Adrenal gland (tissue), 12 donors: ENCODE measurements around the gene ENGASE. TPM values are rescaled to one million over a fixed set of nuclear protein-coding genes. Genes with fewer than 3 reads are reported as not detected.
A peak's percentile ranks its signal among the peaks of the same experiment; 100 is the strongest.

Experiments used
- DNase-seq, 7 donors: peaks; one replicate each; pipeline ENCODE4 v3.0.0-alpha.2; 2019 to 2020
- H3K27ac ChIP-seq, 5 donors: fragments of 200-600 bp; sonication (generic) in 4 of 5; 1 replicate in 3 of 5; 2 replicates in 2 of 5; pipeline versions ENCODE4 v1.5.1 to v1.8.0; 2016 to 2020; ENCODE audit warnings: mild to moderate bottlenecking in 1 of 5
- H3K27me3 ChIP-seq: fragments of 200-600 bp; 2 replicates; pipeline ENCODE4 v1.8.0; 2021
- H3K36me3 ChIP-seq, 2 donors: fragments of 200-600 bp; replicated peaks in 1 of 2; 1 replicate in 1 of 2; 2 replicates in 1 of 2; pipeline versions ENCODE4 v1.5.1 to v1.8.0; 2018 to 2022
- H3K4me1 ChIP-seq, 2 donors: fragments of 200-600 bp; replicated peaks in 1 of 2; 1 replicate in 1 of 2; 2 replicates in 1 of 2; pipeline versions ENCODE4 v1.5.1 to v1.8.0; 2018 to 2021
- H3K4me3 ChIP-seq, 4 donors: fragments of 200-600 bp; sonication (generic) in 3 of 4; one replicate each; pipeline ENCODE4 v1.5.1; 2016 to 2018
- H3K9me3 ChIP-seq, 3 donors: fragments of 200-600 bp; sonication (generic) in 1 of 3; replicated peaks in 1 of 3; 1 replicate in 2 of 3; 2 replicates in 1 of 3; pipeline versions ENCODE4 v1.5.1 to v1.8.0; 2016 to 2021
- POLR2A ChIP-seq, 2 donors: fragments of 450-650 bp; IDR thresholded peaks; one replicate each; pipeline ENCODE4 v1.6.1; 2017; ENCODE audit warnings: antibody characterized with exemption in 2 of 2, mild to moderate bottlenecking in 2 of 2, moderate library complexity in 1 of 2
- WGBS, 4 donors: extraction: QIAGEN DNeasy Blood & Tissue Kit in 2 of 4; methylation state at CpG; one replicate each; pipeline versions ENCODE4 v1.1.5 to v1.1.7; 2013 to 2017; 5-methylcytosine and 5-hydroxymethylcytosine counted together
- intact Hi-C, 2 donors: fragments of 100-400 bp; cut with DNase I; formaldehyde crosslinking; loops; one replicate each; pipeline versions ENCODE4 v1.14.1 to v1.15.0; 2022 to 2023
- polyA plus RNA-seq, 3 donors: library from polyadenylated mRNA; stranded (reverse); fragments of 200-250 nt in 2 of 3; fragments of 350-450 nt in 1 of 3; fragmentation: Illumina TruSeq in 1 of 3; extraction: RNeasy Lipid Tissue Mini Kit (QIAGEN cat#74804) in 1 of 3; gene quantifications; one replicate each; pipeline ENCODE4 v1.2.3, GENCODE V29; 2013 to 2014
- total RNA-seq, 9 donors: library from RNA; depleted of rRNA in 4 of 9; stranded (reverse); fragments of >200 nt in 4 of 9; fragments of 120-200 nt in 1 of 9; fragmentation: NEBNext Ultra II Directional in 1 of 9; extraction: Animal tissue kit (Norgen Biotek cat#: 25700) in 1 of 9; gene quantifications; one replicate each; pipeline versions ENCODE4 v1.1.0 to v1.2.4, GENCODE V29; 2013 to 2023
- TF ChIP-seq, protein P1 (sequence below), 6 experiments: fragments of 450-650 bp in 4 of 6; fragments of 200-600 bp in 2 of 6; sonication (generic) in 1 of 6; IDR thresholded peaks; 1 replicate in 5 of 6; 2 replicates in 1 of 6; pipeline versions ENCODE4 v1.5.1 to v1.8.0; 2016 to 2021; ENCODE audit warnings: antibody characterized with exemption in 6 of 6, mild to moderate bottlenecking in 2 of 6, moderate library complexity in 1 of 6
- donor health status: healthy with polysubstance abuse.
- donor health status: Bipolar disorder and iron deficiency.
- donor health status: DM: yes; HTN: yes; CAD: no.
- donor health status: DM: no; HTN: no; CAD: no.
- donor health status: DM: no; HTN: no; CAD: no.
- donor health status: DM: yes; HTN: yes; CAD: no.

Gene ENGASE
- total and polyA plus RNA-seq, 12 donors: 4.4 to 155 (median 31.1) TPM

DNA sequence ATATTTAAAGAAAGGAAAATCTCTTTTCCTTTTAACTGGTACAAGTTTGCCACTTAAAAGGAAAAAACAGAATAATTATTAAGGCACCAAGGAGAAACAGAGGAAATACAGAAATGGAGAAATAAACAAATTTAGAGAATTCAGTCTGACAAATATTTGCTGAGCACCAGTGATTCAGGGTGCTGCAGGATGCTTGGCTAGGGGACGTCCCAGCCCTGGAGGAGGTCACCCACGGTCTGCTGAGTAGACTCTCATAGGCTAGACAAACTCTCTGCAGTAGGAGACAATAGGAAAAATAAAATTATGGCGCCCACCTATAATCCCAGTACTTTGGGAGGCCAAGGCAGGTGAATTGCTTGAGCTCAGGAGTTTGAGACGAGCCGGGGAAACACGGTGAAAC is 34.7 kb upstream of the ENGASE start:
- TF ChIP-seq, protein P1, sequence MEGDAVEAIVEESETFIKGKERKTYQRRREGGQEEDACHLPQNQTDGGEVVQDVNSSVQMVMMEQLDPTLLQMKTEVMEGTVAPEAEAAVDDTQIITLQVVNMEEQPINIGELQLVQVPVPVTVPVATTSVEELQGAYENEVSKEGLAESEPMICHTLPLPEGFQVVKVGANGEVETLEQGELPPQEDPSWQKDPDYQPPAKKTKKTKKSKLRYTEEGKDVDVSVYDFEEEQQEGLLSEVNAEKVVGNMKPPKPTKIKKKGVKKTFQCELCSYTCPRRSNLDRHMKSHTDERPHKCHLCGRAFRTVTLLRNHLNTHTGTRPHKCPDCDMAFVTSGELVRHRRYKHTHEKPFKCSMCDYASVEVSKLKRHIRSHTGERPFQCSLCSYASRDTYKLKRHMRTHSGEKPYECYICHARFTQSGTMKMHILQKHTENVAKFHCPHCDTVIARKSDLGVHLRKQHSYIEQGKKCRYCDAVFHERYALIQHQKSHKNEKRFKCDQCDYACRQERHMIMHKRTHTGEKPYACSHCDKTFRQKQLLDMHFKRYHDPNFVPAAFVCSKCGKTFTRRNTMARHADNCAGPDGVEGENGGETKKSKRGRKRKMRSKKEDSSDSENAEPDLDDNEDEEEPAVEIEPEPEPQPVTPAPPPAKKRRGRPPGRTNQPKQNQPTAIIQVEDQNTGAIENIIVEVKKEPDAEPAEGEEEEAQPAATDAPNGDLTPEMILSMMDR (IDR thresholded peaks at IDR 0.05): no peak
- no peak for TF ChIP-seq POLR2A (IDR thresholded peaks at IDR 0.05)
- WGBS, 4 donors: 90 to 97% (median 94%) methylated on average over 6 of the region's 6 CpGs
- Histone ChIP-seq H3K9me3 (no peaks in the 10 kb centered on the region), H3K4me1 (peaks cover 18 to 21% of the 10 kb centered on the region in 2 donors), H3K4me3 (no peak overlapping the region), H3K27ac (no peak overlapping the region), H3K36me3 (no peaks in the 10 kb centered on the region), H3K27me3 (no peaks in the 10 kb centered on the region)
- intact Hi-C loops: loop anchor here in 1 of 2 donors (5.0 kb wide), 1 partner anchor 48 kb away; no protein-coding TSS in a partner anchor
- no peak for DNase-seq

DNA sequence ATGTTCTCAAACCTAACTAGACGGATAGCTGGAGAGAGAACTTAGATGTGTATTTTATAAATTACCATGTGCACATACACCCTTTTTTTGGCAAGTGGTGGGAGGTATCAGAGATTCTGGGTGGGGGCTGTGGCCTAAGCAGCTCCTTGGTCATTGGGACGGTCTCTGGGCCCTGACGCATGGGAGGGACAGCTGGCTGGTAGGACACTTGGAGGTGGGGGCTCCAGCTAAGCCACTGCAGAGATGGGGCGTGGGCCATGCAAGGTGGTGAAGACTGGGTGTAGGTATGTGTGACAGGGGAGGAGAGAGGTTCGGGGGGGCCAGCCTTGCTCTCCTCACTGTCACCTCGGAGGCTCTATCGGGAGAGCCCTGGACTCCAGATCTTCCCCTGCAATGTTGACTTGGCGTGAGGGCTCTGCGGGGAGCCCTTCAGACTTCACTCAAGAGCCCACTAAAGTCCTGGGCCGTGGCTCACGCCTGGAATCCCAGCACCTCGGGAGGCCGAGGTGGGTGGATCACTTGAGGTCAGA is 33.5 kb upstream of the ENGASE start:
- Histone ChIP-seq H3K4me3 (no peak overlapping the region), H3K4me1 (peaks cover 17 to 20% of the 10 kb centered on the region in 2 donors), H3K27ac (no peak overlapping the region), H3K9me3 (no peaks in the 10 kb centered on the region), H3K36me3 (no peaks in the 10 kb centered on the region), H3K27me3 (no peaks in the 10 kb centered on the region)
- 91 to 95% (median 94%) methylated on average over 8 to 13 of the region's 13 CpGs for WGBS, 4 donors
- TF ChIP-seq POLR2A (IDR thresholded peaks at IDR 0.05): no peak
- TF ChIP-seq, protein P1 (IDR thresholded peaks at IDR 0.05): no peak
- no peak for DNase-seq
- intact Hi-C loops: loop anchor here in 1 of 2 donors (5.0 kb wide), 1 partner anchor 49 kb away; no protein-coding TSS in a partner anchor

DNA sequence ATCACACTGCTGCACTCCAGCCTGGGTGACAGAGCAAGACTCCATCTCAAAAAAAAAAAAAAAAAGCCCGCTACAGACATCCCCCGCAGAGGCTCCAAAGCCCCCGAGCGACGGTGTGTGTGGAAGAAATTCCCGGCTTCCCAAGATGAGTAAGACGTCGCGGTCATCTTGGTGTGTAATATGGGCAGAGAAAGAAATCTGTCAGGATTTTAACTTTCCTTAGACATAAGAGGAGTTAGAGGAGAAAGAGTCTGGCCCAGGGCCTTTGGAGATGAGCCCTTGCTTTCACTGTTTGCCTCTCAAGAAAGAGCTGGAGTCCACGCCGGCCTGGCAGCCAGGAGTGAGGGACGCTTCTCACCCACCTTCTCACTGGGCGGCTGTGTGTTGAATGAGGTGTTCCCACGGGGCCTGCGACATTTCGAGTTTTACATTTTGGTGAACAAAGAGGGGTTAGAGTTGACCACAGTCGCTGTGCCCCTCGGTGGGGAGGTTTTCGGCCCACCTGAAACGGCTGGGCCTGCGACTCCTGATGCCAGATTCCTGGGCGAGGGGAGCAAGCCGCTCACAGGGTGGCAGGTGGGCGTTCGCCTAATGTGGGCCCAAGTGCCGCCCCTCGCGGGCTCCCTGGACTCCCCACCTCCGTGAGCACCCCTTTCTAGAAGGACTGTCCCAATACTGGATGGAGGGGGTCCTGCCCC is 32.8 kb upstream of the ENGASE start:
- intact Hi-C loops: loop anchor here in 1 of 2 donors (5.0 kb wide), 1 partner anchor 50 kb away; no protein-coding TSS in a partner anchor
- no peak for DNase-seq
- Histone ChIP-seq H3K36me3 (no peaks in the 10 kb centered on the region), H3K27ac (peak overlapping the region in 2 of 5 donors; percentile 20 to 21), H3K4me1 (peaks cover 9 to 17% of the 10 kb centered on the region in 2 donors), H3K9me3 (no peaks in the 10 kb centered on the region), H3K4me3 (no peak overlapping the region), H3K27me3 (no peaks in the 10 kb centered on the region)
- WGBS, 4 donors: 82 to 88% (median 84%) methylated on average over 24 to 29 of the region's 29 CpGs
- TF ChIP-seq, protein P1 (IDR thresholded peaks at IDR 0.05): no peak
- no peak for TF ChIP-seq POLR2A (IDR thresholded peaks at IDR 0.05)

DNA sequence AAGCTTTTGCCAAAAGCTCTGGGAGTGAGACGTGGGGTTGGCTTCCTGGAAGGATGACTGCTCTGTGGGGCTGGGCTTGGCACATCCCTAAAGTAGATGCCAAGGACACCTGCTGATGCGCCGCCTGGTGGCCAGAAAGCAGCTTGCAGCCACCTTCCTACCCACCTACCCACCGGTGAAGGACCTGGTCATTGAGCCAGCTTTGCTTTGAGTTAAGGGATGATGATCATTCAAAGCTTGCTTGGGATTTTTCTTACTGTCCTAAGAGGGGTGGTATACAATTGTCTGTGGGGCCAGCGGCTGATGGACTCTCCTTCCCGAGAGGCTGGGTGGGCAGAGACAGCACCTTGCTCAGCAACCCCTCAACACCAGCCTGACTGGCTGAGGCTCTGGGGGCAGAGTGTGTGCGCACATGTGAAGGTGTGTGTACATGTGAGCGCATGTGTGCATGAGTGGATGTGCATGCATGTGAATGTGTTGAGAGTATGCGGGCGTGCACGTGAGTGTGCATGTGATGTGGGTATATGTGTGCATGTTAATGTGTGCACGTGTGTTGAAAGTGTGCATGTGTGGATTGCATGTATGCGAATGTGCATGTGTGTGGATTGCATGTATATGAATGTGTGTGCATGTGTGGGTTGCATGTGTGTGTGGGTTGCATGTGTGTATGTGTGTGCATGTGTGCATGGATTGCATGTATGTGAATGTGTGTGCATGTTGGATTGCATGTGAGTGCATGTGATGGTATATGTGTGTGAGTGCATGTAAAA is 32.0 kb upstream of the ENGASE start:
- WGBS, 4 donors: 57 to 96% (median 61%) methylated on average over 8 to 13 of the region's 13 CpGs
- H3K27me3 ChIP-seq: no peaks in the 10 kb centered on the region
- peaks cover 0 to 3% of the 10 kb centered on the region in 2 donors for H3K36me3 ChIP-seq
- H3K4me1 ChIP-seq: peaks cover 6 to 16% of the 10 kb centered on the region in 2 donors
- TF ChIP-seq, protein P1 (IDR thresholded peaks at IDR 0.05): peak; percentile 85 to 96 (median 94)
- no peak for TF ChIP-seq POLR2A (IDR thresholded peaks at IDR 0.05)
- no peaks in the 10 kb centered on the region for H3K9me3 ChIP-seq
- intact Hi-C loops: loop anchor here in 1 of 2 donors (5.0 kb wide), 1 partner anchor 50 kb away; no protein-coding TSS in a partner anchor
- H3K27ac ChIP-seq: peak overlapping the region in 2 of 5 donors; percentile 20 to 21
- peak; percentile 81 to 93 (median 89) for DNase-seq
- H3K4me3 ChIP-seq: no peak overlapping the region
